Muscle layer of colon (tissue), 2 donors: ENCODE results near the gene KLHDC4.

Experiments
- H3K27ac ChIP-seq: one replicate; pipeline ENCODE4 v1.7.0; 2013; ENCODE audit warnings: low read depth, mild to moderate bottlenecking, low read length, moderate library complexity
- H3K27me3 ChIP-seq, 2 donors: one replicate each; pipeline ENCODE4 v1.7.0; 2013; ENCODE audit warnings: low read length in 2 of 2, mild to moderate bottlenecking in 2 of 2; ENCODE audit not compliant: insufficient read depth in 2 of 2, control insufficient read depth in 1 of 2
- H3K36me3 ChIP-seq: one replicate; pipeline ENCODE4 v1.7.0; 2013; ENCODE audit warnings: mild to moderate bottlenecking, low read length; ENCODE audit not compliant: insufficient read depth
- H3K4me1 ChIP-seq: one replicate; pipeline ENCODE4 v1.7.0; 2013; ENCODE audit warnings: mild to moderate bottlenecking, low read length; ENCODE audit not compliant: insufficient read depth
- H3K4me3 ChIP-seq, 2 donors: one replicate each; pipeline ENCODE4 v1.7.0; 2013; ENCODE audit warnings: low read length in 2 of 2, low read depth in 1 of 2, mild to moderate bottlenecking in 1 of 2, moderate library complexity in 1 of 2
- H3K9ac ChIP-seq: one replicate; pipeline ENCODE4 v1.7.0; 2013; ENCODE audit warnings: low read length
- H3K9me3 ChIP-seq: one replicate; pipeline ENCODE4 v1.7.0; 2013; ENCODE audit warnings: mild to moderate bottlenecking, low read length
- donor health status: abdominal sarcoma.
- donor health status: Adenocarcinoma of cecum.

KLHDC4 gene

DNA sequence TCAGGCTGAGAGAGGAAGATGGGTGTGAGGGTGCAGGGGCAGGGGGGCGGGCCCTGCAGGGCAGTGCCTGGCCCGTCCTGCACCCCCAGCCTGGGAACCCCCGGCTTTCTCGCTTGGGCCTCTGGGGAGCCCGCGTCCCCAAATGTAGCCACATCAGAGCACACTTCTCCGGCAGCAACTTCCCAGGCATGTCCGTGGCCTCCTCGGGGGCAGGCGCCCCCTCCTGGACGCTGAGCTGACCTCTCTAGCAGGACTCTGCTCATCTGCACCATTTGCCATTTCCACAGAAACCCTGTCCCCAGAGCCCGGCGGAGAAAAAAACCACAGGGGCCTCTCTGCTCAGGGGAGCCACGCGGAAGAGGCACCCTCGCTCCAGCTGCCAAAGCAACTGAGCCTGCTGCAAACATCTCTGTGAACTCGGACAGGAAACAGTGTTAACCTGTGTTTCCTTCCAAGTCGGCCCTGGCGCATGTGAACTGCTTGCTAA, 63.4 kb downstream of the KLHDC4 start:
- Histone ChIP-seq H3K36me3 (no peaks in the 10 kb centered on the region), H3K4me3 (no peak overlapping the region), H3K27me3 (no peaks in the 10 kb centered on the region), H3K4me1 (no peaks in the 10 kb centered on the region), H3K9ac (no peak overlapping the region), H3K27ac (no peak overlapping the region), H3K9me3 (no peaks in the 10 kb centered on the region)

GRCh38 chr16:87701505-87701921, 64.3 kb downstream of the KLHDC4 start:
- no peak overlapping the region for H3K4me3 ChIP-seq
- H3K27ac ChIP-seq, result no peak overlapping the region
- H3K36me3 ChIP-seq, result no peaks in the 10 kb centered on the region
- H3K9ac ChIP-seq, result no peak overlapping the region
- no peaks in the 10 kb centered on the region for H3K27me3 ChIP-seq
- H3K9me3 ChIP-seq, result no peaks in the 10 kb centered on the region
- no peaks in the 10 kb centered on the region for H3K4me1 ChIP-seq

DNA sequence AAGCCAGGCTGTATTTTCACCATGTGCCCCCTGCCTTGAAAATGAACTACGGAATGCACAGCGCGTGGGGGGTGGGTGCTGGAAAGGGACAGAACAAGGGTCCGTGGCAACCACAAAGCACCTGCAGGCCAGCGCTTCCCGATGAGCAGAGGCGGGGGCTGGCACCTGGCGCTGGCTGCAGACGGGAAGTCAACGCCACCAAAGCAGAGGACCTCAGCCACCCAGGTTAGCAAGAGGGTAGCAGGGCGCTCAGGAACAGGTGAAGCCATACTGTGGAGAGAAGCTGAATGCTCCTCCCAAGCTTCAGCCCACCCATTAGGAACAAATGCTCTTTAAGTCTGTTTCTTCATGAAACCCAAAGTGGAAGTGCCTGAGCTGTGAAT, 64.7 kb downstream of the KLHDC4 start:
- H3K4me3 ChIP-seq, result no peak overlapping the region
- no peaks in the 10 kb centered on the region for H3K9me3 ChIP-seq
- H3K27me3 ChIP-seq, result no peaks in the 10 kb centered on the region
- H3K4me1 ChIP-seq, result no peaks in the 10 kb centered on the region
- no peak overlapping the region for H3K27ac ChIP-seq
- H3K9ac ChIP-seq, result no peak overlapping the region
- H3K36me3 ChIP-seq, result no peaks in the 10 kb centered on the region

DNA sequence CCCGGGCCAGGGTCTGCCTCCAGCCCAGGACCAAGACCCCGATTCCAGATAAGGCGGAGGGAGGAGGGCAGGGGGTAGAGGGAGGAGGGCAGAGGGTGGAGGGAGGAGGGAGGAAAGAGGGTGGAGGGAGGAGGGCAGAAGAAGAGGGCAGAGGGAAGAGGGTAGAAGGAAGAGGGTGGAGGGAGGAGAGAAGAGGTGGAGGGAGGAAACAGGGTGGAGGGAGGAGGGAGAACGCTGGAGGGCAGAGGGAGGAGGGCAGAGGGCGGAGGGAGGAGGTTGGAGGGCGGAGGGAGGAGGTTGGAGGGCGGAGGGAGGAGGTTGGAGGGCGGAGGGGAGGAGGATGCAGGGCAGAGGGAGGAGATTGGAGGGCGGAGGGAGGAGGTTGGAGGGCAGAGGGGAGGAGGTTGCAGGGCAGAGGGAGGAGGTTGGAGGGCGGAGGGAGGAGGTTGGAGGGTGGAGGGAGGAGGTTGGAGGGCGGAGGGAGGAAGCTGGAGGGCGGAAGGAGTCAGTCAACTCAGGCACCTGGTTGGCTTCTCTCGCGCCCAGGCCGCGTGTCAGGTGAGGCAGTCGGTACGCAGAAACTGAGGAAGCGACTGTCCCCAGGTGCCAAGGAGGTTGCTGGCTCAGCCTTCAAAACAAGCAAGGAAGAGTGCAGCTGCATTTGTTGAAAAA, 65.2 kb downstream of the KLHDC4 start:
- Histone ChIP-seq H3K27me3 (no peaks in the 10 kb centered on the region), H3K27ac (no peak overlapping the region), H3K4me1 (no peaks in the 10 kb centered on the region), H3K9ac (no peak overlapping the region), H3K9me3 (no peaks in the 10 kb centered on the region), H3K36me3 (no peaks in the 10 kb centered on the region), H3K4me3 (no peak overlapping the region)

DNA sequence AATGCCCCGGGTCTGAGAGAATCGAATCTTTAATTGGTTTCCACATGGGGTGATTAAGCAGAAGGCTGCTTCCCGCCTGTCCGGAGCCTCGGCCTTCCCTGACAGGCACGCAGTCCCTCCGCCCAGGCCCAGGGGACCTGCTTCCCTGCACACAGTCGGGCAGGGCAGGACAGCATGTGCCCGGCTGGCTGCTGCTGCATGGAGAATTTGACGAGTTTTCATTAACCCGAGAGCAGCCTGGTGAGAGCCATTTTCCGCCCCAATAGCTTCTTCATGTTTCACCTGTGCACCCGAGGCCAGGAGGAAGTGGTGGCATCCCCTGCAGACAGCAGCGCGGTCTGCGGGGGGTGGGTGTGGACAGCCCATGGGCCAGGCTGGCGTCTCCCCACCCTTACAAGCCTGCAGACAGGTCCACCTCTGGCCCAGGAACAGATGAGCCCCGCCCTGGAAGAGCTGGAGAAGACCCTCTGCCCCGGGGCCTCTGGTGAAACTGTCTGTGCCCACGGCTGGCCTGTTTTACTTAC, 67.0 kb downstream of the KLHDC4 start:
- H3K9ac ChIP-seq, result no peak overlapping the region
- H3K36me3 ChIP-seq, result no peaks in the 10 kb centered on the region
- no peaks in the 10 kb centered on the region for H3K9me3 ChIP-seq
- no peaks in the 10 kb centered on the region for H3K4me1 ChIP-seq
- no peaks in the 10 kb centered on the region for H3K27me3 ChIP-seq
- H3K4me3 ChIP-seq, result no peak overlapping the region
- no peak overlapping the region for H3K27ac ChIP-seq

- H3K27ac ChIP-seq, result no peak overlapping the region
- H3K4me3 ChIP-seq, result no peak overlapping the region
- H3K9me3 ChIP-seq, result no peaks in the 10 kb centered on the region
- H3K9ac ChIP-seq, result no peak overlapping the region
- no peaks in the 10 kb centered on the region for H3K4me1 ChIP-seq
- H3K27me3 ChIP-seq, result no peaks in the 10 kb centered on the region
- H3K36me3 ChIP-seq, result no peaks in the 10 kb centered on the region
These were observed 67.5 kb downstream of the KLHDC4 start for GRCh38 chr16:87698241-87698640.

- H3K4me1 ChIP-seq, result no peaks in the 10 kb centered on the region
- H3K27me3 ChIP-seq, result no peaks in the 10 kb centered on the region
- H3K9ac ChIP-seq, result no peak overlapping the region
- H3K4me3 ChIP-seq, result no peak overlapping the region
- no peaks in the 10 kb centered on the region for H3K36me3 ChIP-seq
- H3K27ac ChIP-seq, result no peak overlapping the region
- no peaks in the 10 kb centered on the region for H3K9me3 ChIP-seq
These were observed 68.0 kb downstream of the KLHDC4 start for GRCh38 chr16:87697792-87698191.

DNA sequence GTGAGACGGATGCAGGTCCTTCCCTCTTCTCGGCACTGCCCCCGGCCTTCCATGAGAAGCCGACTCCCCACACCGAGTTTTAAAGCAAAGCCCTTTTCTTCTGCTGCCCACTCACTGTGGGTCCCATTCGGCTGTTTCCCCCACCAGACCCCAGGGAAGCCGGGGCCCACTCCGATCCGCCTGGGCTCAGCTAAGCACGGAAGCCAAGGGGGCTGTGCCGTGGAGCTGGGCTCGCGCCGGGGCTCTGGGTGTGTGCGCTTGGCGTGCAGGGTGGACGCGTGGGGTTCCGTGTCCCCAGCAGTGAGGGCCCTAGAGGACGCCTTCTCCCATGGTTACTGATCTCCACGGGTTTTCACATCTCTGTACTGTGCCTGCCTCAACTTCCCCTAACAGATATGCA, 68.5 kb downstream of the KLHDC4 start:
- Histone ChIP-seq H3K36me3 (no peaks in the 10 kb centered on the region), H3K4me3 (no peak overlapping the region), H3K9ac (no peak overlapping the region), H3K4me1 (no peaks in the 10 kb centered on the region), H3K27me3 (no peaks in the 10 kb centered on the region), H3K9me3 (no peaks in the 10 kb centered on the region), H3K27ac (no peak overlapping the region)

DNA sequence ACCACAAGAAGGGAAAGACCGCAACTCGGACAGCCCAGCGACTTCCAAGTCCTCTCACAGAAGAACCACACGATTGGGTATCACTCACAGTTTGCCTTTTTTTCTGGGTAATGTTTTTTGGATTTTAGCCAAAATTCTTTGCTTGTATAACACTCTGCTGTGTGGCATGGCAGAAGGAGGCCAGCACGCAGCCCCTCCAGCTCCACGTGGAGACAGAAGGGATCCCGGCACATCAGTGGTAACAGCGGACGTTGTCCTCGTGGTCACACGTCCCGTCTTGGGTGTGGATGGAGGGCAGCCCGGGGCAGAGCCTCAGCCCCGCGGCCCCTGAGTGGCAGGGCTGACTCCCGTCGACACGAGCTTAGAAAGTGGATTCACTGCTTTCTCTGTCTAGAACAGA, 69.1 kb downstream of the KLHDC4 start:
- H3K9ac ChIP-seq, result no peak overlapping the region
- peaks cover 0 to under 1% of the 10 kb centered on the region in 2 donors for H3K27me3 ChIP-seq
- no peaks in the 10 kb centered on the region for H3K9me3 ChIP-seq
- no peak overlapping the region for H3K27ac ChIP-seq
- no peak overlapping the region for H3K4me3 ChIP-seq
- no peaks in the 10 kb centered on the region for H3K36me3 ChIP-seq
- no peaks in the 10 kb centered on the region for H3K4me1 ChIP-seq

DNA sequence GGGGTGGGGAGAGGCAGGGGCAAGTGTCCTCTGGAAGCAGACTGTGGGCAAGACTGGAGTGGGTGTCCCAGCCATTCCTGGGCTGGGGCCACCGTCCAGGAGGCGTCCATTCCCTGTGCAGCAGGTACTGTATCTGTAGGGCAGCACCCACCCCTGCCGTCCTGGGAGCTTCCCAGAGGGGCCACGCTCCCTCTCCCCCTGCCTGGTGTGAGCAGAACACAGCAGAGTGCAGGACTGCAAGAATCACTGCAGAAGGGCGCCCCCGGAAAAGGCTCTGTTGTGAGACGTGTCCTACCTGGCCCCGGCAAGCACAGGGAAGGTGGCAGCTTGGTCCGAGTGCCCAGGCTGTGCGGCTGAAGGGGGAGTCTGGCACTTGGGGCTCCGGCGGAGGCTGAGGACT, 70.3 kb downstream of the KLHDC4 start:
- Histone ChIP-seq H3K27ac (no peak overlapping the region), H3K27me3 (peaks cover 0 to 12% of the 10 kb centered on the region in 2 donors), H3K36me3 (no peaks in the 10 kb centered on the region), H3K9ac (no peak overlapping the region), H3K9me3 (no peaks in the 10 kb centered on the region), H3K4me3 (no peak overlapping the region), H3K4me1 (no peaks in the 10 kb centered on the region)

GRCh38 chr16:87694441-87695125, 71.2 kb downstream of the KLHDC4 start:
- Histone ChIP-seq H3K27ac (no peak overlapping the region), H3K27me3 (peaks cover 0 to 22% of the 10 kb centered on the region in 2 donors), H3K36me3 (no peaks in the 10 kb centered on the region), H3K9ac (no peak overlapping the region), H3K4me3 (no peak overlapping the region), H3K9me3 (no peaks in the 10 kb centered on the region), H3K4me1 (no peaks in the 10 kb centered on the region)
